ENCODE results near the gene GNG8. TPM values are rescaled to one million over a fixed set of nuclear protein-coding genes. Genes with fewer than 3 reads are reported as not detected.

GNG8 gene
- total RNA-seq, 1 experiment from 2014 or later: not detected

DNA sequence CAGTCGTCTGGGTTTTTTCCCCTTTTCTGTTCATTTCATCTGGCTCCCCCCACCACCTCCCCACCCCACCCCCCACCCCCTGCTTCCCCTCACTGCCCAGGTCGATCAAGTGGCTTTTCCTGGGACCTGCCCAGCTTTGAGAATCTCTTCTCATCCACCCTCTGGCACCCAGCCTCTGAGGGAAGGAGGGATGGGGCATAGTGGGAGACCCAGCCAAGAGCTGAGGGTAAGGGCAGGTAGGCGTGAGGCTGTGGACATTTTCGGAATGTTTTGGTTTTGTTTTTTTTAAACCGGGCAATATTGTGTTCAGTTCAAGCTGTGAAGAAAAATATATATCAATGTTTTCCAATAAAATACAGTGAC is 25.6 kb downstream of the GNG8 start:
- Histone ChIP-seq H3K36me3 (ENCODE audit: control insufficient read depth, insufficient read depth, low read length) (peaks cover 12% of the 10 kb centered on the region), H3K4me3 (ENCODE audit: low read depth, low read length) (no peak overlapping the region), H3K9me3 (no peaks in the 10 kb centered on the region), H3K4me1 (no peaks in the 10 kb centered on the region), H3K27me3 (replicated peaks; ENCODE audit: control insufficient read depth, insufficient read depth, low read length) (no peaks in the 10 kb centered on the region)
- Mint-ChIP-seq H3K27ac (ENCODE audit: unreplicated experiment) (no peak overlapping the region), H3K4me1 (ENCODE audit: low read depth, unreplicated experiment) (peaks cover 6% of the 10 kb centered on the region), H3K9me3 (ENCODE audit: unreplicated experiment) (no peaks in the 10 kb centered on the region), H3K27me3 (ENCODE audit: insufficient read depth, unreplicated experiment) (no peaks in the 10 kb centered on the region), H3K4me3 (ENCODE audit: unreplicated experiment) (no peak overlapping the region), H3K36me3 (ENCODE audit: insufficient read depth, unreplicated experiment) (peaks cover 55% of the 10 kb centered on the region)
- intact Hi-C loops (cut with micrococcal nuclease; ENCODE audit: unreplicated experiment): no loop called here
- TF ChIP-seq, protein P1, sequence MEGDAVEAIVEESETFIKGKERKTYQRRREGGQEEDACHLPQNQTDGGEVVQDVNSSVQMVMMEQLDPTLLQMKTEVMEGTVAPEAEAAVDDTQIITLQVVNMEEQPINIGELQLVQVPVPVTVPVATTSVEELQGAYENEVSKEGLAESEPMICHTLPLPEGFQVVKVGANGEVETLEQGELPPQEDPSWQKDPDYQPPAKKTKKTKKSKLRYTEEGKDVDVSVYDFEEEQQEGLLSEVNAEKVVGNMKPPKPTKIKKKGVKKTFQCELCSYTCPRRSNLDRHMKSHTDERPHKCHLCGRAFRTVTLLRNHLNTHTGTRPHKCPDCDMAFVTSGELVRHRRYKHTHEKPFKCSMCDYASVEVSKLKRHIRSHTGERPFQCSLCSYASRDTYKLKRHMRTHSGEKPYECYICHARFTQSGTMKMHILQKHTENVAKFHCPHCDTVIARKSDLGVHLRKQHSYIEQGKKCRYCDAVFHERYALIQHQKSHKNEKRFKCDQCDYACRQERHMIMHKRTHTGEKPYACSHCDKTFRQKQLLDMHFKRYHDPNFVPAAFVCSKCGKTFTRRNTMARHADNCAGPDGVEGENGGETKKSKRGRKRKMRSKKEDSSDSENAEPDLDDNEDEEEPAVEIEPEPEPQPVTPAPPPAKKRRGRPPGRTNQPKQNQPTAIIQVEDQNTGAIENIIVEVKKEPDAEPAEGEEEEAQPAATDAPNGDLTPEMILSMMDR (IDR thresholded peaks at IDR 0.05; ENCODE audit: insufficient read depth in 1 of 2, low read depth in 1 of 2, low read length in 1 of 2, severe bottlenecking in 1 of 2, unreplicated experiment in 1 of 2): no peak
- no peak for DNase-seq
- CTCF ChIA-PET: interaction anchor here (0.8 to 2.7 kb wide), 3 partner anchors 10 to 52 kb away, joined by 3 to 19 read pairs (median 6); partner anchors contain the start of genes CALM3 and DACT3
- BruUV-seq (replicated peaks): no TSS peak
- POLR2A ChIA-PET: interaction anchor here (1.5 kb wide), 1 partner anchor 10 kb away, joined by 6 read pairs; the partner anchor contains the start of gene CALM3

DNA sequence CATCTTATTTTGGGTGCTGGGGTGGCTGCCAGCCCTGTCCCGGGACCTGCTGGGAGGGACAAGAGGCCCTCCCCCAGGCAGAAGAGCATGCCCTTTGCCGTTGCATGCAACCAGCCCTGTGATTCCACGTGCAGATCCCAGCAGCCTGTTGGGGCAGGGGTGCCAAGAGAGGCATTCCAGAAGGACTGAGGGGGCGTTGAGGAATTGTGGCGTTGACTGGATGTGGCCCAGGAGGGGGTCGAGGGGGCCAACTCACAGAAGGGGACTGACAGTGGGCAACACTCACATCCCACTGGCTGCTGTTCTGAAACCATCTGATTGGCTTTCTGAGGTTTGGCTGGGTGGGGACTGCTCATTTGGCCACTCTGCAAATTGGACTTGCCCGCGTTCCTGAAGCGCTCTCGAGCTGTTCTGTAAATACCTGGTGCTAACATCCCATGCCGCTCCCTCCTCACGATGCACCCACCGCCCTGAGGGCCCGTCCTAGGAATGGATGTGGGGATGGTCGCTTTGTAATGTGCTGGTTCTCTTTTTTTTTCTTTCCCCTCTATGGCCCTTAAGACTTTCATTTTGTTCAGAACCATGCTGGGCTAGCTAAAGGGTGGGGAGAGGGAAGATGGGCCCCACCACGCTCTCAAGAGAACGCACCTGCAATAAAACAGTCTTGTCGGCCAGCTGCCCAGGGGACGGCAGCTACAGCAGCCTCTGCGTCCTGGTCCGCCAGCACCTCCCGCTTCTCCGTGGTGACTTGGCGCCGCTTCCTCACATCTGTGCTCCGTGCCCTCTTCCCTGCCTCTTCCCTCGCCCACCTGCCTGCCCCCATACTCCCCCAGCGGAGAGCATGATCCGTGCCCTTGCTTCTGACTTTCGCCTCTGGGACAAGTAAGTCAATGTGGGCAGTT is 26.2 kb downstream of the GNG8 start:
- Mint-ChIP-seq H3K9me3 (ENCODE audit: unreplicated experiment) (no peaks in the 10 kb centered on the region), H3K27me3 (ENCODE audit: insufficient read depth, unreplicated experiment) (no peaks in the 10 kb centered on the region), H3K36me3 (ENCODE audit: insufficient read depth, unreplicated experiment) (peaks cover 55% of the 10 kb centered on the region), H3K27ac (ENCODE audit: unreplicated experiment) (no peak overlapping the region), H3K4me1 (ENCODE audit: low read depth, unreplicated experiment) (peaks cover 6% of the 10 kb centered on the region), H3K4me3 (ENCODE audit: unreplicated experiment) (no peak overlapping the region)
- TF ChIP-seq, protein P1 (IDR thresholded peaks at IDR 0.05; ENCODE audit: insufficient read depth in 1 of 2, low read depth in 1 of 2, low read length in 1 of 2, severe bottlenecking in 1 of 2, unreplicated experiment in 1 of 2): no peak
- Histone ChIP-seq H3K4me3 (ENCODE audit: low read depth, low read length) (no peak overlapping the region), H3K9me3 (no peaks in the 10 kb centered on the region), H3K27me3 (replicated peaks; ENCODE audit: control insufficient read depth, insufficient read depth, low read length) (no peaks in the 10 kb centered on the region), H3K36me3 (ENCODE audit: control insufficient read depth, insufficient read depth, low read length) (peaks cover 14% of the 10 kb centered on the region), H3K4me1 (no peaks in the 10 kb centered on the region)
- no peak for DNase-seq
- intact Hi-C loops (cut with micrococcal nuclease; ENCODE audit: unreplicated experiment): no loop called here
- ChIA-PET CTCF (interaction anchor here (0.8 kb wide), 1 partner anchor 52 kb away, joined by 3 read pairs; no protein-coding TSS in a partner anchor), POLR2A (interaction anchor here (1.5 kb wide), 1 partner anchor 9 kb away, joined by 6 read pairs; the partner anchor contains the start of gene CALM3)
- TSS peak; percentile 79 for BruUV-seq (replicated peaks)

DNA sequence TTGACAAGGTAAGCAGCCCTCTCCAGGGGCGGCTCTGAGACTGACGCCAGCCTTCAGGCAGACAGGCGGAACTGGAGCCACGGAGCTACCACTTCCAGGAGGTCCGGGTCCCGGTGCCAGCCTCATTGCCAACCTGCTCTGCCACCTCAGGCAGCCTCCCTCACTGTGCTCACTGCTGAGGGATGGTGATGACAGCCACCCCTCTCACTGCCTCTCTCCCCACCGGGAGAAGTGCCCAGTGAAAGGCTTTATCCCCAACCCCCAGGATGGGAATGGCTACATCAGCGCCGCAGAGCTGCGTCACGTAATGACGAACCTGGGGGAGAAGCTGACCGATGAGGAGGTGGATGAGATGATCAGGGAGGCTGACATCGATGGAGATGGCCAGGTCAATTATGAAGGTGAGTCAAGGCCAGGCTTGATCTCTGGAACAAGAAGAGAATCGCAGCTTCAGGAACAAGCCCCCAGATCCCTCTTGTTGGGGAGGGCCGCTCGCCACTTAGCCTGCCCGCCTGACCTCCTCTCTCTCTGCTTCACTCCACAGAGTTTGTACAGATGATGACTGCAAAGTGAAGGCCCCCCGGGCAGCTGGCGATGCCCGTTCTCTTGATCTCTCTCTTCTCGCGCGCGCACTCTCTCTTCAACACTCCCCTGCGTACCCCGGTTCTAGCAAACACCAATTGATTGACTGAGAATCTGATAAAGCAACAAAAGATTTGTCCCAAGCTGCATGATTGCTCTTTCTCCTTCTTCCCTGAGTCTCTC is 27.2 kb downstream of the GNG8 start:
- CTCF ChIA-PET: no interaction called here
- Mint-ChIP-seq H3K27me3 (ENCODE audit: insufficient read depth, unreplicated experiment) (no peaks in the 10 kb centered on the region), H3K4me3 (ENCODE audit: unreplicated experiment) (no peak overlapping the region), H3K27ac (ENCODE audit: unreplicated experiment) (no peak overlapping the region), H3K4me1 (ENCODE audit: low read depth, unreplicated experiment) (no peaks in the 10 kb centered on the region), H3K9me3 (ENCODE audit: unreplicated experiment) (no peaks in the 10 kb centered on the region), H3K36me3 (ENCODE audit: insufficient read depth, unreplicated experiment) (peaks cover 56% of the 10 kb centered on the region)
- BruUV-seq (replicated peaks): no TSS peak
- no peak overlapping the region for H3K4me3 ChIP-seq (ENCODE audit: low read depth, low read length)
- TF ChIP-seq, protein P1 (IDR thresholded peaks at IDR 0.05; ENCODE audit: insufficient read depth in 1 of 2, low read depth in 1 of 2, low read length in 1 of 2, severe bottlenecking in 1 of 2, unreplicated experiment in 1 of 2): no peak
- peaks cover 14% of the 10 kb centered on the region for H3K36me3 ChIP-seq (ENCODE audit: control insufficient read depth, insufficient read depth, low read length)
- no peaks in the 10 kb centered on the region for H3K9me3 ChIP-seq
- peaks cover 6% of the 10 kb centered on the region for H3K4me1 ChIP-seq
- no peaks in the 10 kb centered on the region for H3K27me3 ChIP-seq (replicated peaks; ENCODE audit: control insufficient read depth, insufficient read depth, low read length)
- POLR2A ChIA-PET: no interaction called here
- no peak for DNase-seq
- intact Hi-C loops (cut with micrococcal nuclease; ENCODE audit: unreplicated experiment): no loop called here
